Measurements from ENCODE around the gene DVL3.

GRCh38 chr3:184142199-184142598 is 13.0 kb upstream of the DVL3 start:
- TF ChIP-seq ZFX (IDR thresholded peaks at IDR 0.05; ENCODE audit: borderline replicate concordance): no peak
- TF ChIP-seq CTCF (IDR thresholded peaks at IDR 0.05): no peak
